ENCODE results near the gene KHNYN. TPM values are rescaled to one million over a fixed set of nuclear protein-coding genes. Genes with fewer than 3 reads are reported as not detected.

The KHNYN gene
- polyA plus RNA-seq, 1 donor, result 38.1 TPM

DNA sequence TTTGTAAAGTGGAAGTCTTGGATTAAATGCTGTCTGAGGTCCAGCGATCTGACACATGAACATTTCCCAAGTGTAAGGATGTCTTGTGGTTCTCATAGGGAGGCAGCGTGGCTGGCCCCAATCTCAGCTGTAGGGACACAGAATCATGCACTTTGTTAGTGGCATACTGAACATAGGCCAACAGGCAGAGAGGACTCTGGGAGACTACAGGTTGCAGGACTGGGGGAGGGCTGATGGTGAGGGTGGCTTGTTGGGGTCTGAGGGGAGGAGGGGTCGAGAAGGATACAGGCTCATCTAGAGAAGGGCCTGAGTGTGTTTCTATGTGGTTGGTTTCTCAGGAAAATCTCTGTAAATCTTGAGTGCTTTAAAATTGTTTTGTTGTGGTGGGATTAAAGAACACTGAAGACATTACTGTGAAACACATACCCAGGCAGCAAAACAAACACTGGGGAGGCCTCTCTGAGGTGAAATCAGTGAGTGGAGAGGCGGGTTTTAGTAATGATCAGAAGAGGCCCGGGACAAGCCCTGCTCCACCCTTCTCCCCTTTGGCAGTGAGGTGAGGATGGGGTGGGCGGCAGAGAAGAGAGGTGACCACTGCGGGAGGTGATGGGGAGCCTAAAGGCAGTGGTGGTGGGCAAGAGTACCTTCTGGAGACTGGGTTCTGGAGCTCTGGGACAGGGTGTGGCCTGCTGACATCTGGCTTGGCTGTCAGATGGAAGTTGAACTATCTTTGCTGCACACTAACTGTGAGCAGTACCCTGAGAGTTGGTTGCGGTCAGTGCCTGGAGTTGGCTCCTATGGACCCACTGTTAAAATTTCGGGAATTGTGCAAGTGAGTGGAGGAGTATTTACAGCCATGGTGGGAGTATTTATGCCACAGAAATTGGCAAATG is 27.7 kb upstream of the KHNYN start:
- no peak for DNase-seq (ENCODE audit: low read depth)

DNA sequence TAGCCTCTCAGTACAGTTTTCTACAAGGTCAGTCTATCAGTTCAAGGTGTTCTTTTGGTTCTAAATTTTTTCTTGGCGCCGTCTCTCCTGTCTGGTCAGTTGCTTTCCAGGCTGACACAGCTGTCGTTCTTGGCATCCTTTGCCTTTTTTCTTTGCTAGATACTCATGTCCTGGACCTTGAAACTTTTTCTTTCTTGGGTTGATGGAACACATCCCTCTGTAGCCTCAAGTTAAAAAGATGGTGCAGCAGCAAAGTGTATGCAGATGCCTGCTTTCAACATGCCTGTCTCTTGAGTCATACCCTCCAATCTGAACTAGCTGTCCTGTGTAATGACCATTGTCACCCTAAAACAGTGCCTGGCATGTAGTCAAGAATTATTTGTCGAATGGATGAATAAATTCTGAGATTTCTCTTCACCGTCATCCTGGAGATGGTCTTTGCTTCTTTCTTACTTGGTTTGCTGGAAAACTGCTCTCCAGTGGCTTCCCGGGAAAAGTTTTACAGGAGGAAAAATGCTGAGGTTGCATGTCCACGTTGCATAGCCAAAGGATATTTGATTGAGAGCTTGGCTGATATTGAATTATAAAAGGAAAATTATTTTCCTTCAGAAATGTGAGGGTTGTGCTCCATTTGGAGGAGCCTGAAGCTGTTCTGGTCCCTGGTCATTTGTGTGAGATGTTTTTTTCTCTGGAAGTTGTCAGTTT is 26.3 kb upstream of the KHNYN start:
- peak; percentile 39 for DNase-seq (ENCODE audit: low read depth)

DNA sequence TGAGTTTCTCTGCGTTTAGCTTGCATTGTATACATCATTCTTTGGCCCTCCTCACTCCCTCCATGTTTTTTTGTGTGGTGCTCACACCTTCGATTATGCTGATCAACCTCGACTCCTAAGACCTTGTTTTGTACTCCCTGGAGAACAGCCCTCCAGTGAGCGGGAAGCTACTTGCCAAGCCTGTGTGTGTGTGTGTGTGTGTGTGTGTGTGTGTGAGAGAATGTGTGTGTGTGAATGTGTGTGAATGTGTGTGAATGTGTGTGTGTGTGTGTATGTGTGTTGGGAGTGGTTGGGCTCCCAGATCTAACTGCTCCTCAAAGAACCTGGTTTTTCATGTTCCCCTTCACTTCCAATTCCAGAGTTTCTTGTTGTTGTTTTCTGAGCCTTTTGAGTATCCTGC is 24.9 kb upstream of the KHNYN start:
- DNase-seq (ENCODE audit: low read depth), result no peak

DNA sequence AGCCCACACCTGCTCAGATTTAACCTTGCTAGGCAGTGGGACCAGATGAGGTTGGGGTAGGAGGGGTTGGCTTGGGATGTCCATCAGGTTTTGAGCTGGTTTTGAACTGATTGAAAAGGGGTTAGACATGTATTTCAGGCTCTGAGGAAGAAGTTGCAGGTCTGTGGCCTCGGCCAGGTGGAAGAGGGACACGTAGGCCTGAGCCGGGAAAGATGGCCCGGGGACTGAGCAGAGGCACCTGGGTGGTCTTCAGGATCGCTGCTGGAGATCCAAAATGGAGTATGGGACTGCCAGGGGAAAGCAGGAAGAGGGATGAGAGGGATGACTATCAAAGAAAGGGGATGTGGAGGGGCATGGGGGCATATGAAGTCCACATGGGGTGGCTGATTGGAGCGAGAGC is 23.3 kb upstream of the KHNYN start:
- no peak for DNase-seq (ENCODE audit: low read depth)

DNA sequence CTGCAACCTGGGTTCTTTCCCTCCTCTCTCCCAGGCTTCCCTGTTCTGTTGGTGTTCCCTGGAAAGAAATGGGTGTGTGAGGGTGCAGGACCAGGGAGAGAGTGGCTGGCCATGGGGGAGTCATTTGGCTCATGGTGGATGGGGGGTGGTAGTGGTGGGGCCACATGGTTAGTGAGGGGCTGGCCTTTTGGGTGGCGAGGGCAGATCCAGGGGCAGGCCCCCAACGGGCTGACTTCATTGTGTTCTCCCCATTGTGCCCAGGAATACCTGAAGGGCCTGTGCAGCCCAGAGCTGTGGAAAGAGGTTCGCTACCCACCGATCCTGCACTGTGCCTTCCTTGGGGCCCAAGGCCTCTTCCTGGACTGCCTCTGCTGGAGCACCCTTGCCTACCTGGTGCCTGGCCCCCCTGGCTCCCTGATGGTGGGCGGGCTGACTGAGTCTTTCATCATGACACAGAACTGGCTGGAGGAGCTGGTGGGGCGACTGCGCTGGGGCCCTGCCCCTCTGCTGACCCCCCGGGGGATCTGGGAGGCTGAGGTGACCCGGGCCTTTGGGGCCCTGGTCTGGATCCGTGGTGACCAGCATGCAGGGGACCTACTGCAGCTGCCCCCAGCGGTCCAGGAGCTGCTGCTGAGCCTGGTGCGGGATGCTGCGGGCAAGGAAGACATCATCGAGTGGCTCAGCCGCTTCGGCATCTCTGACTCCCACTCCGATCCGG is 22.0 kb upstream of the KHNYN start:
- no peak for DNase-seq (ENCODE audit: low read depth)

- DNase-seq (ENCODE audit: low read depth), result no peak
These were observed 21.0 kb upstream of the KHNYN start for GRCh38 chr14:24408764-24409163.

DNA sequence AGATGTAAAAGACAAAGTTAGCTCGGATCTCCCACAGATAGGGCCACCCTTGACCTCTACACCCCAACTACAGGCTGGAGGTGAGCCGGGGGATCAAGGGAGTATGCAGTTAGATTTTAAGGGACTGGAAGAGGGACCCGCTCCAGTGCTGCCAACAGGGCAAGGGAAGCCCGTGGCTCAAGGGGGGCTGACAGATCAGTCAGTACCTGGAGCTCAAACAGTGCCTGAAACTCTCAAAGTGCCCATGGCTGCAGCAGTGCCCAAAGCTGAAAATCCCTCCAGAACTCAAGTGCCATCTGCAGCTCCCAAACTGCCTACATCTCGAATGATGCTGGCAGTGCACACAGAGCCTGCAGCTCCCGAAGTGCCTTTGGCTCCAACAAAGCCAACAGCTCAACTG is 20.6 kb upstream of the KHNYN start:
- DNase-seq (ENCODE audit: low read depth), result no peak

- DNase-seq (ENCODE audit: low read depth), result no peak
These were observed 19.8 kb upstream of the KHNYN start for GRCh38 chr14:24409956-24410355.

DNA sequence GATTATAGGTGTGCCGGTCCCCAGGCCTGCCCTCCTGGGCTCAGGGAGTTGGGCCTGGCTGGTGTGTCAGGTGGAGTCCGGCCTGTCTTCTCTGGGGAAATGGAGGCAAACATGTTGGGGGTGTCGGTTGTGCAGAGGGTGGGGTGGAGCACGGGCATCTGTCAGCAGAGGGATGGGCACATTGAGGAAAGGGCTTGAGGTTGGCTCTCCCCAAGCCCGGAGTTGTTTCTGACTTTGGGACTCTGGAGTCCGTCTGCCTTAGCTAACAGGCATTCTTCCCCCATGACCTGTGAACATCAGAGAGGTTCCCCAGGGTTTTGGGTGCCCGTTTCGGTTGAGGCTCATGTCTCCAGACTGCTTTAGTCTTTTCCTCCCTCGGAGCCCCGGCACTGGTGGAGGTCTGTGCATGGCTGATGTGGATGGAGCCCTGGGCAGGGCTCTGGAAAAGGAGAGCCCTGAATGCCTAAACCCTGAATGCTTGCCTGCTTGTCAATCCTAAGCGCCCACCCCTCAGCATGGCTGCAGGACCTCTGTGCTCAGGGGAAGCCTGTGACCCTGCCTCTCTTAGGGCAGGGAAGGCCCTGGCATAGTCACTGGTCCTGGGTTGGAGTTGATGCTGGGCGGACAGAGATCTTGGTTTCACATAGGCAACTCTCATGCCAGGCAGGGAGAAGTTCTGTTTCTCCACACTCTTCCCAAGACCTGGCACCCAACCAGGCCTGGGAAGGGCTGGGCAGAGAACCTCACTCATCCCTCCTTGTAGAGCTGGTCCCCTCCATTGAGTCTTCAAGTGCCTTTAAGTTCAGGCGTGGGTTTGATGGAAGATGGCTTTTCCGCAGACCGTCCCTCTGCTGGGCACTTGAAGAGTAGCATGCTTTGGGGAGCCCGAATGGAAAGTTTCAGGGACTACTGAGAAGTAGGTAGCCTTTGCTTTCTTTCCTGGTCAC is 18.0 kb upstream of the KHNYN start:
- DNase-seq (ENCODE audit: low read depth), result no peak

GRCh38 chr14:24414077-24414476 is 15.7 kb upstream of the KHNYN start:
- DNase-seq (ENCODE audit: low read depth), result no peak

DNA sequence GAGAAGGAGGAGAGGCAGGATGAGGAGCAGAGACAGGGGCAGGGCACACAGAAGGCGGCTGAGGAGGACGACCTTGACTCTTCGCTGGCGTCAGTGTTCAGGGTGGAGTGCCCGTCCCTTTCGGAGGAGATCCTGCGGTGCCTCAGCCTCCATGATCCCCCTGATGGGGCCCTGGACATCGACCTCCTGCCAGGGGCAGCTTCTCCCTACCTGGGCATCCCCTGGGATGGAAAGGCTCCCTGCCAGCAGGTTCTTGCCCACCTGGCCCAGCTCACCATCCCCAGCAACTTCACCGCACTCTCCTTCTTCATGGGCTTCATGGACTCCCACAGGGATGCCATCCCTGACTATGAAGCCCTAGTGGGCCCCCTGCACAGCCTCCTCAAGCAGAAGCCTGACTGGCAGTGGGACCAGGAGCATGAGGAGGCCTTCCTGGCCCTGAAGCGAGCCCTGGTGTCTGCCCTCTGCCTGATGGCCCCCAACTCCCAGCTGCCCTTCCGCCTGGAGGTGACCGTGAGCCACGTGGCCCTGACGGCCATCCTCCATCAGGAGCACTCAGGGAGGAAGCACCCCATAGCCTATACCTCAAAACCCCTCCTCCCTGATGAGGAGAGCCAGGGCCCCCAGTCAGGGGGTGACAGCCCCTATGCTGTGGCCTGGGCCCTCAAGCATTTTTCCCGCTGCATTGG is 14.9 kb upstream of the KHNYN start:
- no peak for DNase-seq (ENCODE audit: low read depth)

DNA sequence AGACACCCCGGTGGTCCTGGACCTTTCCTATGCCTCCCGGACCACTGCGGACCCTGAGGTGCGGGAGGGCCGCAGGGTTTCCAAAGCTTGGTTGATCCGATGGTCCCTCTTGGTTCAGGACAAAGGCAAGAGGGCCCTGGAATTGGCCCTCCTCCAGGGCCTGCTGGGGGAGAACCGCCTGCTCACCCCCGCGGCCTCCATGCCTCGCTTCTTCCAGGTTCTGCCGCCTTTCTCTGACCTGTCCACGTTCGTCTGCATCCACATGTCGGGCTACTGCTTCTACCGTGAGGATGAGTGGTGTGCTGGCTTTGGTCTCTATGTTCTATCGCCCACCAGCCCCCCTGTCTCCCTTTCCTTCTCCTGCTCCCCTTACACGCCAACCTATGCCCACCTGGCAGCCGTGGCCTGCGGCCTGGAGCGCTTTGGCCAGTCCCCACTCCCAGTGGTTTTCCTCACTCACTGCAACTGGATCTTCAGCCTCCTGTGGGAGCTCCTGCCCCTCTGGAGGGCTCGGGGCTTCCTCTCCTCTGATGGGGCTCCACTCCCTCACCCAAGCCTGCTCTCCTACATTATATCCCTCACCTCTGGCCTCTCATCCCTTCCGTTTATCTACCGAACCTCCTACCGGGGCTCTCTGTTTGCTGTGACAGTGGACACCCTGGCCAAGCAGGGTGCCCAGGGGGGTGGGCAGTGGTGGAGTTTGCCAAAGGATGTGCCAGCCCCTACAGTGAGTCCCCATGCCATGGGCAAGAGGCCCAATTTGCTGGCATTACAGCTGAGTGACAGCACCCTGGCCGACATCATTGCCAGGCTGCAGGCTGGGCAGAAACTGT is 14.1 kb upstream of the KHNYN start:
- DNase-seq (ENCODE audit: low read depth), result no peak

GRCh38 chr14:24416254-24416931 is 13.4 kb upstream of the KHNYN start:
- no peak for DNase-seq (ENCODE audit: low read depth)

GRCh38 chr14:24416932-24417619 is 12.7 kb upstream of the KHNYN start:
- no peak for DNase-seq (ENCODE audit: low read depth)

- no peak for DNase-seq (ENCODE audit: low read depth)
These were observed 11.8 kb upstream of the KHNYN start for GRCh38 chr14:24417832-24418491.

DNA sequence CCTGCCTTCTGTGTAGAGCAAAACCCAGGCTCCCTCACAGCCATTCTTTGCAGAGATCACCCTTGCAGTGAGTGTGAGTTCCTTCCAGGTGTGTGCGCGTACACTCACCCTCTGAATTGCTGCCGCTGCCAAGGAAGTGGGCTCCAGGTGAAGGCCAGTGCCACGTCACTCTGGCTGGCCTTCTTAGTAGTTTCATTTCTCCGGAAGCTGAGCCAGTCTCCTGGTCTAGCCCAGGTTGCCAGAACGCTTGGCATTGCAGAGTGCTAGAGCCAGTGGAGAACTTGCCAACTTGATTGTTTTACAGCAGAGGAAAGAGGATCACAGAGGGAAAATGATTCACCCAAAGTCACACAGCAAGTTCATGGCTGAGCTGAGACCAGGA is 11.3 kb upstream of the KHNYN start:
- no peak for DNase-seq (ENCODE audit: low read depth)

DNA sequence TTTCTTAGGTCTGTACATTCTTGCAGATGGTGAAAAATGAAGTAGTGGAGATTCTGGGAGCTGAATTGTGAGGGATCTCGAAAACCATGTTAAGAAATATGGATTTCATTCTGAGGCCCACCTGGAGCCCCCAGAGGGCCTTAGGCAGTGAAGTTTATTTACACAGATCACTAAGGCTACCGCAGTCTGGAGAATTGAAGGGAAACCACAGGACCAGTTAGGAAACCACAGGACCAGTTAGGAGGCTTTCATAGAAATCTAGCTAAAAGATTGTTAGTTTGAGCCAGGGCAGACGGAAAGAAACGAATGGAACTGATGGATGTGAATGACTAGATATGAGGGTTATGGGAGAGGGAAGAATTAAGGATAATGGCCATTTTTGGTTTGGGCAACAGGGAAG is 7.5 kb upstream of the KHNYN start:
- DNase-seq (ENCODE audit: low read depth), result no peak
